Stimulated activated CD4-positive, alpha-beta T cell treated with anti-CD3 and anti-CD28 coated beads, Interleukin-2, amount 100 ng/mL, for 48 hours (primary cell): ENCODE measurements around the gene ZNF581.

ENCODE experiments used
- DNase-seq, 2 donors: peaks; one replicate each; pipeline ENCODE4 v3.0.0-alpha.2; 2020

The ZNF581 gene

GRCh38 chr19:55611983-55612645 lies 31.3 kb upstream of the ZNF581 start:
- DNase-seq, result no peak

GRCh38 chr19:55613396-55613795 lies 30.1 kb upstream of the ZNF581 start:
- DNase-seq, result no peak

DNA sequence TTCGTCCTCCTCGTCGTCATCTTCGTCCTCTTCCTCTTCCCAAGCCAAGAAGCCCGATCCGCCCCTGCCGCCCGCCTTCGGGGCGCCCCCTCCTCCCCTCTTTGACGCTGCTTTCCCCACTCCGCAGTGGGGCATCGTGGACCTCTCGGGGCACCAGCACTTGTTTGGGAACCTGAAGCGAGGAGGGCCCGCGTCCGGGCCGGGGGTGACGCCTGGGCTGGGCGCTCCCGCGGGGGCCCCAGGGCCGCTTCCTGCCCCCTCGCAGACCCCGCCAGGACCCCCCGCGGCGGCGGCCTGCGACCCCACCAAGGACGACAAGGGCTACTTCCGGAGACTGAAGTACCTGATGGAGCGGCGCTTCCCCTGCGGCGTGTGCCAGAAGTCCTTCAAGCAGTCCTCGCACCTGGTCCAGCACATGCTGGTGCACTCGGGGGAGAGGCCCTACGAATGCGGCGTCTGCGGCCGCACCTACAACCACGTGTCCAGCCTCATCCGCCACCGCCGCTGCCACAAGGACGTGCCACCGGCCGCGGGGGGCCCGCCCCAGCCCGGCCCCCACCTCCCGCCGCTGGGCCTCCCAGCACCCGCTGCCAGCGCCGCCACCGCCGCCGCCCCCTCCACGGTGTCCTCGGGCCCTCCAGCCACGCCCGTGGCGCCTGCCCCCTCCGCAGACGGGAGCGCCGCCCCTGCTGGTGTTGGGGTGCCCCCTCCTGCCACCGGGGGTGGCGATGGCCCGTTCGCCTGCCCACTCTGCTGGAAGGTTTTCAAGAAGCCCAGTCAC lies 29.3 kb upstream of the ZNF581 start:
- DNase-seq, result no peak

GRCh38 chr19:55614711-55615542 lies 28.5 kb upstream of the ZNF581 start:
- DNase-seq, result no peak

- no peak for DNase-seq
Observed at GRCh38 chr19:55615543-55616394, 27.7 kb upstream of the ZNF581 start.

GRCh38 chr19:55616395-55616875 lies 27.0 kb upstream of the ZNF581 start:
- no peak for DNase-seq

DNA sequence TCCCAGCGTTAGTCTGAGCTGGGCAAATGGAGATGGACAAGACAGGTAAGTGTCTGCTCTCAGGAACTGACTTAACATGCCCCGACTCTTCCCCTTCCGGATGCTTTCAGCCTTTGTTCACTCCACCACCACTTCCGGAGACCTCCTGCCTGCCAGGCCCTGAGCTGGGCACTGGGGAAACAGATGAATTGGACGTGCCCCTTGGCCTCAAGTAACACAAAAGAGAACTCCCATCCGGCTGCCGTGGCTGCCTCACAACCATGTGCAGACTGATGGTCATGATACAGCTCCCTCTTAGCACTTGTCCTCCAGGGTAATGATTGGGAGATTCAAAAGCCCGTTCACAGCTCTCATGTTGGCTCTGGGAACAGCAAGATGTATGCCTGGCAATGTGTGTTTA lies 26.0 kb upstream of the ZNF581 start:
- no peak for DNase-seq

DNA sequence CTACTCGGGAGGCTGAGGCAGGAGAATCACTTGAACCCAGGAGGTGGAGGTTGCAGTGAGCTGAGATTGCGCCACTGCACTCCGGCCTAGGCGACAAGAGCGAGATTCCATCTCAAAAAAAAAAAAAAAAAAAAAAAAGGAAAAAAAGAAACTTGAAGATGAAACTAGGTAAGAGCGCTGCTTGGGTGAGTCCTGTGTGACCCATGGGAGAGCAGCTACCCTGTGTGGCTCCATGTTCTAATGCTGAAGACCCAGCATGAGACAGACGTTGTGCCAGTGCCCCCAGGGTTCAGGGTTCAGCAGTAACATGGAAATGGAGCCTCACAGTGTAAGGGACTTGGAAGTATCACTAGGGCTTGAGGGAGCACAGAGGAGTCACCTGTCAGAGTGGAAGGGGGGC lies 25.0 kb upstream of the ZNF581 start:
- no peak for DNase-seq

DNA sequence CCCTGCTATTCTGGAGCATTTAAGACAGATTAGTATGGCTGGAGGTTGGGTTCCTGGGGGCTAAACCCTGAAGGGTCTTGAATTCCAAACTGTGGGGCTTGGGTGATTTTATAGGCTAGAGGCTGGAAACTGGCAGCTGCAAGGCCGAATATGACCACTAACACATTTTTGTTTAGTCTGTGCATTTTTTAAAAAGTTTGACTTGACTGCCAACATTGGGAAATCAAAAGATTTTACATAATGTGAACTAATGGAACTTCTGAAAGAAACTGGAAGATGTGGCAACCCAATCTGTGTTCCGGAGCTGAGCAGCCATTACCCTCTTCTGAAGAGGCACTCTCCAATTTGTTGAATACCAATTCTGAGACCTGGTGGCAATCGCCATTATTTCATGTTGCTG lies 24.2 kb upstream of the ZNF581 start:
- no peak for DNase-seq

DNA sequence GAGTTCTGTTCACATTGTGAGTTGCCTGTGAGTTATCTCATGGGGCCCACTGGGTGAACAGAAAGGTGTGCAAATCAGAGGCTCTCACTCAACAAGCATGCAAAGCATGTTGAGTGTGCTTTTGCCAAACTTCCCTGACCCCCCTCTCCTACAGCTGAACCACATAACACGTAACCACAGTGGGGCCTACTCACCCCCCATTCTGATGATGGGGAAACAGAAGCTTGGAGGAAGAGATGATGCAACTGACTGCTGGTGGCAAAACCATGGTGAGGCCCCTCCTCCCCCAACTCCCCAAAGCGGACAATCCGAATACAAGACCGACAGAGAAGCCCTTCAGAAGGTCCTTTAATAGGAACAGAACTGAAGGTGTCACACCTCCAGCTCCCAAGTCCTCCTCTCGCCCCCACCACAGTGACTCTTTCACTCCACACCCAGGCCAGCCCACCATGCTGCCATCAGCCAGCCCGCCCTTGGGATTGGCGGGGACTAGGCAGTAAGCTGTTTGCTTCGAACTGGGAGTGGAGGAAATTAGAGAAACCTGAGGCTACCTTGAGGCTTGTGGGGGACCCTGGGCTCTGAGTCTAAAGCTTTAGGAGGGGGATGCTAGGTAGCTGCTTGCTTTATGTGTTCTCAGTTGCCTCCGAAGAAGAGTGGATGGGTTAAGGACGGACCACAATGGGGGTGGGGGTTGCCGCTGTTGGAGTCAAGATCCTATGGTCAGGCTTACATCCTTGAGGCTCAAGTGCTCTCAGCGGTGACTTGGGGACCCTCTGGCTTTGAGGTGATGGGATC lies 22.8 kb upstream of the ZNF581 start:
- DNase-seq, result no peak

DNA sequence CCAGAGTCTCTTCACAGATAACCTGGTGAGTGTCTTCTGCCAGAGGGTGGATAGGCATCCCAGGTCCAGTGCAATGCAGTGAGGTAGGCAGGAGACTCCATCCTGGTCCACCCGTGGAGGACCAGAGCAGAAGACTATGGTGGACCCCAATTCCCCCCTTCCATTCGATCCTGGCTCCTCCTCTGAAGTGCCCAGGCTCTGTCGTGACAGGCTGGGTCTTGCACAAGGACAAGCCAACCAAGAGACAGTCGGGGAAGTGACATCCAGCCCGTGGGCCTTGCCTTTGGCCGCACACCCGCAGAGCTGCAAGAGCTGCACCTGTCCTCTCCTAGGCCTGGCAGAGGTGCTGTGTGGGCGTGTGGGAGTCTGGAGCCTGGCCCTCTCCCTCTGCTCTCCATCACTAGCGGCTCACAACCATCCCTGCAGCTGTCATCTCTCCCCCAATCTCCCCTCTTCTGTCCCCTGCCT lies 22.2 kb upstream of the ZNF581 start:
- DNase-seq, result no peak

GRCh38 chr19:55621673-55622231 lies 21.7 kb upstream of the ZNF581 start:
- no peak for DNase-seq

DNA sequence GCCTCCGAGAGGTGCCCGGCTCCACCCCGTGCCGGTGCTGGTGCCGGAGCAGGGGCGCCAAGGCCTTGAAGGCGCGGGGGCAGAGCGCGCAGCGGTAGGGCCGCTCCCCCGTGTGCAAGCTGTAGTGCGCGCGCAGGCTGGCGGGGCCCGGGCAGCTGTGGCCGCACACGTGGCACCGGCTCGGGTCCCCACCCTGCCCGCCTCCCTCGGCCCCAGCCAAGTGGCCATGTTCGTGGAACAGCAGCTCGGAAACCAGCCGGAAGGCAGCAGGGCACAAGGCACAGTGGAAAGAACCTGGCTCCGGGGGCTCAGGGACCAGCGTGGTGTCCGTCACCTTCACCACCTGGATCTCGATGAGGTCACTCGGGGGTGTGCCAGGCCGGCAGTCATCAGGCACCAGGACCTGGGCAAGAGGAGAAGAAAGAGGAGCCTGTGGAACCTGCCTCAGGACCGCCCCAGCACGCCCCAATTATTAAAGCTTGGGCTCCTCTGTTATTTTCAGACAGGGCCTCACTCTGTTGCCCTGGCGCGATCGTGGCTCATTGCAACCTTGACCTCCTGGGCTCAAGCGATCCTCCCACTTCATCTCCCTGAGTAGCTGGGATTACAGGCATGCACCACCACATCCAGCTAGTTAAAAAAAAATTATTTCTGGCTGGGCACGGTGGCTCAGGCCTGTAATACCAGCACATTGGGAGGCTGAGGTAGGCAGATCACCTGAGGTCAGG lies 21.0 kb upstream of the ZNF581 start:
- no peak for DNase-seq

- DNase-seq, result no peak
Observed at GRCh38 chr19:55623130-55623529, 20.3 kb upstream of the ZNF581 start.

DNA sequence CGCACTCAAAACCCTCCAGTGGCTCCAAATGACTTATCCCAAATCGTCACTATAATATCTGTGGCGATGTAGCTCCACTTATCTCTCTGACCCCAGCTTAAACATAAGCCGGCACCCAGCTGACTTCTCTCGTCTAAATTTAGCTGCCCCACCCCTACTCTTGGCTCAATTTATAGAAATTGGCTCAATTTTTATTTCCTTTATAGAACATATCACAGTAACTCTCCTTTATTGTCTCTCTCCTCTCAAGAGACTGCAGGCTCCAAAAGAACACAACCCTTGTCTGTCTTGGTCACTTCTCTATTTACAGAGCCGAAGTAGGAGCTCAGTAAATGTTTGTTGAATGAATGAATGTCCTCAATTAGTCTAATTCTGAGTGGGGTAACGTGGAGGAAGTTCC lies 19.9 kb upstream of the ZNF581 start:
- DNase-seq, result no peak

DNA sequence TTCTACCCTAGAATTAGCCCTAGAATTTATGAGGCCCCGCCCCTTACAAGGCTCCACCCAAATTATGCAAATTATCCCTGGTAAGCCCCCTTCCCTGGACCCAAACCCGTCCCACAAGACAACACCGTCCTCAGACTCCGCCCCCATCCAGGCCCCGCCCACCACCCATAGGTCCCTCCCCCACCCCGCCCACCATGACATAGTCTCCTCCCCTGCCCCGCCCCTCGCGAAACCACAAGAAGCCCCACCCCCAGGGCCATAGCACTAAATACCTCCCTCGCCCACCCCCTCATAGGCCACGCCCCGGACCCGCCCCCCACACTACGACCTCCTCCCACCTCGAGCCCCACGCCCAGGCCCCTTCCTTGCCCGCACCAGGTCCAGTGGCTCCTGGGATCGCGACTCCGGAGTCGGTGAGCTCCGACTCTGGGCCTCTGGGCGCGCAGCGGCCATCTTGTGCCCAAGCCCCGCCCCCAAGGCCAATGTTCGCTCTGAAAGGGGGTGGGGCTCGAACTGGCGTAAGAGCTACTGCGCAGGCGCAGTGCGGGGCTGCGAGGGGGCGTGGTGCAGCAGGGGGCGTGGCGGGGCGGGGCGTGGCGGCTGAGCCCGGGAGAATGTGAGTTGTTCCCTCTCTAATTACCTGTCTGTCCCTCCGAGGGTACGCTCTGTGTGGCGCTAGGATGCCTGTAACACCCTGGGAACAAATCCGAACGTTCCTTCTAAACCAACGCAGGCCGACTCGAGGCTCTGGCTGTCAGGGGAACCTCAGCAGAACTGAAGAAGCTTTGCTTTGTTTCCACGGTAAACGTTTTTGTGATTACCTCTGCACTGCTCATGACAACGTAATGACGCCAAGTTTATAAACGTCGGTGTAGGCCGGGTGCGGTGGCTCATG lies 19.1 kb upstream of the ZNF581 start, which contains the start of gene ZNF784:
TSS of gene ZNF784 (minus strand) at position 458 of the 895 bp plus-strand sequence. CDS start at position 453, 5 bp downstream.
- DNase-seq, result peak; percentile 92 to 96

DNA sequence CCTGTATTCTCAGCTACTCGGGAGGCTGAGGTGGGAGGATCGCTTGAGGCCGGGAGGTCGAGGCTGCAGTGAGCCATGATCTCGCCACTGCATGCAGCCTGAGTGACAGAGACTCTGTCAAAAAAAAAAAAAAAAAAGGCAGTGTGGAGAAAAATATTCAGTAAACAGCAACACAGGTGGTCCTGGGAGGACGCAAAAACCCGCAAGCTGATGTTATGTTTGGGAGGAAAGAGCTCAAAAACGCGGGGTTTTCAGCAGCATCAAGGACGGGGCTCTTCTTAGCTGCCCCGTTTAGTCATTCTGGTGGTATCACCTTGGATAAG lies 18.5 kb upstream of the ZNF581 start:
- DNase-seq, result no peak

- peak in 1 of 2 donors; percentile 37 for DNase-seq
Observed at GRCh38 chr19:55626350-55626749, 17.1 kb upstream of the ZNF581 start.

- DNase-seq, result peak; percentile 88 to 94
Observed at GRCh38 chr19:55632463-55632834, 11.0 kb upstream of the ZNF581 start.
